HCT116 (cell line): ENCODE data around the gene BEND7. TPM values are rescaled to one million over a fixed set of nuclear protein-coding genes. Genes with fewer than 3 reads are reported as not detected.
A peak's percentile ranks its signal among the peaks of the same experiment; 100 is the strongest.

Experiments used
- ATAC-seq: fragments of 200-7000 bp; cut with Tn5 transposase; 2 replicates; pipeline ENCODE4 v1.9.1; 2020; ENCODE audit warnings: mild to moderate bottlenecking, moderate library complexity
- BruUV-seq: library from RNA; stranded (reverse); fragments of 400-500 nt; replicated peaks from 2 replicates; lab custom pipeline; 2021; lab: Mats Ljungman, UMichigan
- CTCF ChIA-PET: fragments of 300-600 bp; sonication (Branson Sonifier 250); formaldehyde crosslinking; loops from one replicate; lab custom pipeline; 2021; ENCODE audit warnings: antibody characterized with exemption; lab: Charles Lee
- POLR2A ChIA-PET: fragments of 300-600, 350-600 bp; sonication (Branson Sonifier 250); formaldehyde crosslinking; loops from one replicate; lab custom pipeline; 2021; ENCODE audit warnings: antibody characterized with exemption; lab: Charles Lee
- RAD21 ChIA-PET, 2 experiments: fragments of 300-600 bp; sonication (Branson Sonifier 250); formaldehyde crosslinking; loops; one replicate each; lab custom pipeline; 2023; ENCODE audit warnings: low total read pairs in 2 of 2; ENCODE audit not compliant: uncharacterized antibody in 2 of 2, unreplicated experiment in 2 of 2, low non-redundant PET in 1 of 2; lab: Charles Lee
- DNase-seq: peaks from one replicate; pipeline ENCODE4 v3.0.0-alpha.2; 2010; ENCODE audit warnings: low read depth, low spot score
- H2AFZ ChIP-seq: fragments of 200-600 bp; shearing (Covaris generic), sonication (generic); 2 replicates; pipeline ENCODE4 v1.6.1; 2017; ENCODE audit warnings: low read depth, mixed run types, mixed read lengths, antibody characterized with exemption, low read length; ENCODE audit not compliant: poor library complexity, severe bottlenecking
- H3K27ac ChIP-seq: 2 replicates; pipeline ENCODE4 v1.5.1; 2012; ENCODE audit warnings: low read depth, low read length
- H3K27me3 ChIP-seq: fragments of 200-600 bp; sonication (generic); 2 replicates; pipeline ENCODE4 v1.6.1; 2016; ENCODE audit warnings: mixed run types, low read length, mixed read lengths; ENCODE audit not compliant: insufficient read depth
- H3K36me3 ChIP-seq, 2 experiments: fragments of 200-500 bp in 1 of 2; fragments of 200-600 bp in 1 of 2; sonication (Bioruptor generic) in 1 of 2; sonication (generic) in 1 of 2; 2 replicates each; pipeline versions ENCODE4 v1.5.1 to v1.6.1; 2014 to 2016; ENCODE audit warnings: low read length in 2 of 2, inconsistent platforms in 1 of 2, mixed read lengths in 1 of 2, mixed run types in 1 of 2; ENCODE audit not compliant: insufficient read depth in 2 of 2, control insufficient read depth in 1 of 2
- H3K4me1 ChIP-seq, 2 experiments: fragments of 200-600 bp in 1 of 2; sonication (generic) in 1 of 2; 2 replicates each; pipeline versions ENCODE4 v1.5.1 to v1.6.1; 2012 to 2017; ENCODE audit warnings: low read length in 2 of 2, inconsistent platforms in 1 of 2, mild to moderate bottlenecking in 1 of 2, mixed read lengths in 1 of 2, mixed run types in 1 of 2, moderate library complexity in 1 of 2; ENCODE audit not compliant: insufficient read depth in 2 of 2, control insufficient read depth in 1 of 2
- H3K4me2 ChIP-seq: fragments of 200-600 bp; sonication (generic); 2 replicates; pipeline ENCODE4 v1.6.1; 2017; ENCODE audit warnings: mixed run types, low read length, mixed read lengths
- H3K4me3 ChIP-seq, 2 experiments: fragments of 200-600 bp in 1 of 2; sonication (generic) in 1 of 2; replicated peaks in 1 of 2; 2 replicates each; pipeline ENCODE4 v1.5.1; 2011 to 2016; ENCODE audit warnings: low read length in 2 of 2, control low read depth in 1 of 2, low read depth in 1 of 2, mild to moderate bottlenecking in 1 of 2, mixed read lengths in 1 of 2, mixed run types in 1 of 2
- H3K79me2 ChIP-seq: fragments of 200-600 bp; sonication (generic); 2 replicates; pipeline ENCODE4 v1.6.1; 2017; ENCODE audit warnings: mild to moderate bottlenecking, mixed run types, low read length, moderate library complexity, mixed read lengths; ENCODE audit not compliant: insufficient read depth
- H3K9ac ChIP-seq: fragments of 200-600 bp; sonication (generic); 2 replicates; pipeline ENCODE4 v1.6.1; 2016; ENCODE audit warnings: low read length, mixed read lengths
- H3K9me2 ChIP-seq: fragments of 200-600 bp; sonication (generic), shearing (Covaris generic); 2 replicates; pipeline ENCODE4 v1.6.1; 2017; ENCODE audit warnings: mixed run types, mild to moderate bottlenecking, moderate library complexity; ENCODE audit not compliant: insufficient read depth
- H3K9me3 ChIP-seq, 2 experiments: fragments of 200-500 bp in 1 of 2; fragments of 200-600 bp in 1 of 2; sonication (Bioruptor generic) in 1 of 2; sonication (generic) in 1 of 2; 2 replicates each; pipeline ENCODE4 v1.6.1; 2014 to 2017; ENCODE audit warnings: low read length in 2 of 2, mixed read lengths in 2 of 2, inconsistent platforms in 1 of 2, low read depth in 1 of 2, mild to moderate bottlenecking in 1 of 2, mixed run types in 1 of 2, moderate library complexity in 1 of 2; ENCODE audit not compliant: control insufficient read depth in 1 of 2, insufficient read depth in 1 of 2
- H4K20me1 ChIP-seq: fragments of 200-600 bp; sonication (generic), shearing (Covaris generic); 2 replicates; pipeline ENCODE4 v1.6.1; 2017; ENCODE audit warnings: mixed run types, mild to moderate bottlenecking, moderate library complexity; ENCODE audit not compliant: insufficient read depth
- CEBPB ChIP-seq: IDR thresholded peaks from 2 replicates; pipeline ENCODE4 v1.6.1; 2012; ENCODE audit warnings: low read depth
- EZH2 ChIP-seq: fragments of 200-600 bp; sonication (generic); IDR thresholded peaks from 2 replicates; pipeline ENCODE4 v1.6.1; 2017; ENCODE audit warnings: antibody characterized with exemption, mixed run types
- EZH2phosphoT487 ChIP-seq: fragments of 200-600 bp; IDR thresholded peaks from 2 replicates; pipeline ENCODE4 v1.6.1; 2018; ENCODE audit warnings: antibody characterized with exemption, borderline replicate concordance
- FOSL1 ChIP-seq: IDR thresholded peaks from 2 replicates; pipeline ENCODE4 v1.6.1; 2012; ENCODE audit warnings: low read depth
- JUND ChIP-seq: IDR thresholded peaks from 2 replicates; pipeline ENCODE4 v1.6.1; 2012
- POLR2A ChIP-seq: IDR thresholded peaks from 2 replicates; pipeline ENCODE4 v1.7.0; 2011; ENCODE audit warnings: borderline replicate concordance; ENCODE audit not compliant: insufficient read depth, insufficient read length; ENCODE audit errors: extremely low read depth
- POLR2AphosphoS5 ChIP-seq: IDR thresholded peaks from 2 replicates; pipeline ENCODE4 v1.6.1; 2011; ENCODE audit warnings: mild to moderate bottlenecking, low read depth, low read length, moderate library complexity
- RAD21 ChIP-seq: IDR thresholded peaks from 2 replicates; pipeline ENCODE4 v1.6.1; 2012; ENCODE audit warnings: low read depth, mild to moderate bottlenecking
- SIN3A ChIP-seq: IDR thresholded peaks from 2 replicates; pipeline ENCODE4 v1.6.1; 2012; ENCODE audit warnings: low read depth
- SP1 ChIP-seq: IDR thresholded peaks from 2 replicates; pipeline ENCODE4 v1.6.1; 2012; ENCODE audit warnings: low read depth
- SRF ChIP-seq: IDR thresholded peaks from 2 replicates; pipeline ENCODE4 v1.6.1; 2012; ENCODE audit warnings: low read depth
- YY1 ChIP-seq: IDR thresholded peaks from 2 replicates; pipeline ENCODE4 v1.6.1; 2011; ENCODE audit warnings: low read length, low read depth, moderate library complexity, mild to moderate bottlenecking; ENCODE audit not compliant: insufficient replicate concordance; ENCODE audit errors: extremely low read depth
- ZFX ChIP-seq: fragments of 450-650 bp; IDR thresholded peaks from 2 replicates; pipeline ENCODE4 v1.6.1; 2017
- ZNF274 ChIP-seq: fragments of 200-500 bp; sonication (Bioruptor generic); IDR thresholded peaks from 2 replicates; pipeline ENCODE4 v1.6.1; 2014; ENCODE audit warnings: mild to moderate bottlenecking, low read depth, low read length, inconsistent platforms
- intact Hi-C: fragments of 100-400 bp; cut with micrococcal nuclease; formaldehyde crosslinking; loops from 2 replicates; pipeline ENCODE4 v1.10.0; 2022
- total RNA-seq: library from RNA; stranded (reverse); gene quantifications from one replicate; pipeline ENCODE4 v1.2.1, GENCODE V29; 2021; ENCODE audit not compliant: unreplicated experiment
- TF ChIP-seq, protein P1 (sequence below): IDR thresholded peaks from 2 replicates; pipeline ENCODE4 v1.6.1; 2012; ENCODE audit warnings: low read depth
- TF ChIP-seq, protein P2 (sequence below), 3 experiments: fragments of 200-600 bp in 1 of 3; sonication (generic) in 1 of 3; IDR thresholded peaks in 2 of 3; conservative IDR thresholded peaks in 1 of 3; 2 replicates each; pipeline ENCODE4 v1.5.1; 2012 to 2017; ENCODE audit warnings: low read depth in 2 of 3, low read length in 2 of 3, antibody characterized with exemption in 1 of 3, borderline replicate concordance in 1 of 3, control low read depth in 1 of 3, mild to moderate bottlenecking in 1 of 3, mixed read lengths in 1 of 3, mixed run types in 1 of 3, moderate library complexity in 1 of 3; ENCODE audit not compliant: insufficient read depth in 1 of 3
- TF ChIP-seq, protein P3 (sequence below): IDR thresholded peaks from 2 replicates; pipeline ENCODE4 v1.6.1; 2011; ENCODE audit warnings: mild to moderate bottlenecking, low read length, moderate library complexity; ENCODE audit not compliant: insufficient replicate concordance; ENCODE audit errors: extremely low read depth

The BEND7 gene
- total RNA-seq, 1 experiment from 2014 or later: 13.8 TPM

DNA sequence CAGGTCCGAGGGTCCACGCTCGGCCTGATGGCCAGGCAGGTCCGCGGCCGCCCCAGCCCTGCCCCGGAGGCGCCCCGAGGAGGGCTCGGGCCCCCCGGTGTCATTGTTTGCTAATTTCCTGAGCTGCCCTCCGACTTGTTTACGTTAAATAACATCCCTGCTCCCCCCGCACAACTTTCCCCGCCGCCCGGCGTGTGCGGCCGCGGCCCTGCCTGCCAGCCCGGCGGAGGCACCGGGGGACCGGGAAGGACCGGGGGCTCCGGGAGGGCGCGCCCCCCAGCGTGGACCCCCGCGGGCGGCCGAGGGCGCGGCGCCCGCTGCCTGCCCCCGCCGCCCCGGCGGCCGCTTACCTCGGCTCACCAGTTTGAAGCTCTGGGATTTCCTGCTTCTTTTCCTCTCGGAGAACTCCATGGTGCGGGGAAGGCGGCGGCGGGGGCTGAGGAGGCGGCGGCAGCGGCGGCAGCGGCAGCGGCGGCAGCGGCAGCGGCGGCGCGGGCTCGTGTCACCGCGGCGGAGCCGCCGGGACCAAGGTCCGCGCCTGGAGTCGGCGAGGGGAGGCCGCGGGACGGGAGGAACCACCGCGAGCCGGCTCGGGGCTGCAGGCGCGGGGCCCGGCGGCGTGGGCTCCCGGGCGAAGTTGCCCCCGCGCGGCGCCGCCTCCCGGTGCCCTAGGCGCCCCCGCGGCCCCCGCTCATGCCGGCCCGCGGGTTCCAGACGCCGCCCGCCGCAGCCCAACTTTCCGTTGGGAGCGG, 515 bp downstream of the BEND7 start:
- BruUV-seq: no TSS peak
- H3K9ac ChIP-seq: peak overlapping the region; percentile 50
- ATAC-seq (peak; percentile 49), DNase-seq (no peak)
- H3K79me2 ChIP-seq: no peaks in the 10 kb centered on the region
- no peaks in the 10 kb centered on the region for H3K9me3 ChIP-seq
- 0 out of 2 replicates have a peak, but pooled peaks cover 2% of the 10 kb centered on the region for H4K20me1 ChIP-seq
- RAD21 ChIA-PET: no interaction called here
- TF ChIP-seq YY1: no peak
- TF ChIP-seq POLR2AphosphoS5: no peak
- TF ChIP-seq, protein P1, sequence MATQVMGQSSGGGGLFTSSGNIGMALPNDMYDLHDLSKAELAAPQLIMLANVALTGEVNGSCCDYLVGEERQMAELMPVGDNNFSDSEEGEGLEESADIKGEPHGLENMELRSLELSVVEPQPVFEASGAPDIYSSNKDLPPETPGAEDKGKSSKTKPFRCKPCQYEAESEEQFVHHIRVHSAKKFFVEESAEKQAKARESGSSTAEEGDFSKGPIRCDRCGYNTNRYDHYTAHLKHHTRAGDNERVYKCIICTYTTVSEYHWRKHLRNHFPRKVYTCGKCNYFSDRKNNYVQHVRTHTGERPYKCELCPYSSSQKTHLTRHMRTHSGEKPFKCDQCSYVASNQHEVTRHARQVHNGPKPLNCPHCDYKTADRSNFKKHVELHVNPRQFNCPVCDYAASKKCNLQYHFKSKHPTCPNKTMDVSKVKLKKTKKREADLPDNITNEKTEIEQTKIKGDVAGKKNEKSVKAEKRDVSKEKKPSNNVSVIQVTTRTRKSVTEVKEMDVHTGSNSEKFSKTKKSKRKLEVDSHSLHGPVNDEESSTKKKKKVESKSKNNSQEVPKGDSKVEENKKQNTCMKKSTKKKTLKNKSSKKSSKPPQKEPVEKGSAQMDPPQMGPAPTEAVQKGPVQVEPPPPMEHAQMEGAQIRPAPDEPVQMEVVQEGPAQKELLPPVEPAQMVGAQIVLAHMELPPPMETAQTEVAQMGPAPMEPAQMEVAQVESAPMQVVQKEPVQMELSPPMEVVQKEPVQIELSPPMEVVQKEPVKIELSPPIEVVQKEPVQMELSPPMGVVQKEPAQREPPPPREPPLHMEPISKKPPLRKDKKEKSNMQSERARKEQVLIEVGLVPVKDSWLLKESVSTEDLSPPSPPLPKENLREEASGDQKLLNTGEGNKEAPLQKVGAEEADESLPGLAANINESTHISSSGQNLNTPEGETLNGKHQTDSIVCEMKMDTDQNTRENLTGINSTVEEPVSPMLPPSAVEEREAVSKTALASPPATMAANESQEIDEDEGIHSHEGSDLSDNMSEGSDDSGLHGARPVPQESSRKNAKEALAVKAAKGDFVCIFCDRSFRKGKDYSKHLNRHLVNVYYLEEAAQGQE: no peak
- no peak for TF ChIP-seq CEBPB
- no peak for TF ChIP-seq RAD21
- TF ChIP-seq, protein P2, sequence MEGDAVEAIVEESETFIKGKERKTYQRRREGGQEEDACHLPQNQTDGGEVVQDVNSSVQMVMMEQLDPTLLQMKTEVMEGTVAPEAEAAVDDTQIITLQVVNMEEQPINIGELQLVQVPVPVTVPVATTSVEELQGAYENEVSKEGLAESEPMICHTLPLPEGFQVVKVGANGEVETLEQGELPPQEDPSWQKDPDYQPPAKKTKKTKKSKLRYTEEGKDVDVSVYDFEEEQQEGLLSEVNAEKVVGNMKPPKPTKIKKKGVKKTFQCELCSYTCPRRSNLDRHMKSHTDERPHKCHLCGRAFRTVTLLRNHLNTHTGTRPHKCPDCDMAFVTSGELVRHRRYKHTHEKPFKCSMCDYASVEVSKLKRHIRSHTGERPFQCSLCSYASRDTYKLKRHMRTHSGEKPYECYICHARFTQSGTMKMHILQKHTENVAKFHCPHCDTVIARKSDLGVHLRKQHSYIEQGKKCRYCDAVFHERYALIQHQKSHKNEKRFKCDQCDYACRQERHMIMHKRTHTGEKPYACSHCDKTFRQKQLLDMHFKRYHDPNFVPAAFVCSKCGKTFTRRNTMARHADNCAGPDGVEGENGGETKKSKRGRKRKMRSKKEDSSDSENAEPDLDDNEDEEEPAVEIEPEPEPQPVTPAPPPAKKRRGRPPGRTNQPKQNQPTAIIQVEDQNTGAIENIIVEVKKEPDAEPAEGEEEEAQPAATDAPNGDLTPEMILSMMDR (IDR thresholded peaks at IDR 0.05 in 2 of 3, conservative IDR thresholded peaks at IDR 0.05 in 1 of 3; ENCODE audit: borderline replicate concordance in 1 of 3, insufficient read depth in 1 of 3, low read depth in 2 of 3, low read length in 2 of 3): no peak
- no peak for TF ChIP-seq SIN3A
- no peak for TF ChIP-seq JUND
- no peak for TF ChIP-seq SP1
- no peak for TF ChIP-seq ZNF274
- no peak for TF ChIP-seq SRF
- no peak; the same call in 1 of the 2 replicates for TF ChIP-seq ZFX
- TF ChIP-seq, protein P3, sequence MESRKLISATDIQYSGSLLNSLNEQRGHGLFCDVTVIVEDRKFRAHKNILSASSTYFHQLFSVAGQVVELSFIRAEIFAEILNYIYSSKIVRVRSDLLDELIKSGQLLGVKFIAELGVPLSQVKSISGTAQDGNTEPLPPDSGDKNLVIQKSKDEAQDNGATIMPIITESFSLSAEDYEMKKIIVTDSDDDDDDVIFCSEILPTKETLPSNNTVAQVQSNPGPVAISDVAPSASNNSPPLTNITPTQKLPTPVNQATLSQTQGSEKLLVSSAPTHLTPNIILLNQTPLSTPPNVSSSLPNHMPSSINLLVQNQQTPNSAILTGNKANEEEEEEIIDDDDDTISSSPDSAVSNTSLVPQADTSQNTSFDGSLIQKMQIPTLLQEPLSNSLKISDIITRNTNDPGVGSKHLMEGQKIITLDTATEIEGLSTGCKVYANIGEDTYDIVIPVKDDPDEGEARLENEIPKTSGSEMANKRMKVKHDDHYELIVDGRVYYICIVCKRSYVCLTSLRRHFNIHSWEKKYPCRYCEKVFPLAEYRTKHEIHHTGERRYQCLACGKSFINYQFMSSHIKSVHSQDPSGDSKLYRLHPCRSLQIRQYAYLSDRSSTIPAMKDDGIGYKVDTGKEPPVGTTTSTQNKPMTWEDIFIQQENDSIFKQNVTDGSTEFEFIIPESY: no peak
- no peak for TF ChIP-seq FOSL1
- no peak for TF ChIP-seq EZH2
- no peak for TF ChIP-seq EZH2phosphoT487
- TF ChIP-seq POLR2A: no peak
- H3K4me1 ChIP-seq: peaks cover 22 to 26% of the 10 kb centered on the region in 2 experiments
- intact Hi-C loops: no loop called here
- peak overlapping the region; percentile 50 to 62 for H3K4me3 ChIP-seq
- peak overlapping the region; percentile 86 for H3K4me2 ChIP-seq
- H3K27me3 ChIP-seq: no peaks in the 10 kb centered on the region
- H3K27ac ChIP-seq: peak overlapping the region; percentile 41; the same call in 1 of the 2 replicates
- peaks cover 2 to 4% of the 10 kb centered on the region in 2 experiments; a peak in 2 of 4 replicates for H3K36me3 ChIP-seq
- H3K9me2 ChIP-seq: no peaks in the 10 kb centered on the region
- CTCF ChIA-PET: no interaction called here
- H2AFZ ChIP-seq: no peak overlapping the region
- POLR2A ChIA-PET: no interaction called here
